K562 (cell line): Measurements from ENCODE around the gene DEPDC1B. TPM values are rescaled to one million over a fixed set of nuclear protein-coding genes. Genes with fewer than 3 reads are reported as not detected.

Experiments
- DLX4 ChIP-seq: fragments of 250-450 bp; sonication (Bioruptor Pico); IDR thresholded peaks from 2 replicates; pipeline ENCODE4 v1.6.1; 2021; ENCODE audit warnings: mild to moderate bottlenecking
- EWSR1 ChIP-seq: fragments of 450-650 bp; IDR thresholded peaks from 2 replicates; pipeline ENCODE4 v1.6.1; 2018; ENCODE audit warnings: borderline replicate concordance, mild to moderate bottlenecking, low read depth, moderate library complexity; ENCODE audit not compliant: partially characterized antibody
- GTF2A2 ChIP-seq: IDR thresholded peaks from 2 replicates; pipeline ENCODE4 v1.6.1; 2016; ENCODE audit warnings: mild to moderate bottlenecking, missing genetic modification characterization, missing compliant biosample characterization
- LEF1 ChIP-seq: fragments of 450-650 bp; IDR thresholded peaks from 2 replicates; pipeline ENCODE4 v1.6.1; 2016; ENCODE audit warnings: mild to moderate bottlenecking
- MGA ChIP-seq: fragments of 450-650 bp; IDR thresholded peaks from 2 replicates; pipeline ENCODE4 v1.6.1; 2016; ENCODE audit warnings: mild to moderate bottlenecking, moderate library complexity
- NR2C2 ChIP-seq, 2 experiments: fragments of 200-800 bp in 1 of 2; sonication (Bioruptor generic) in 1 of 2; sonication (generic) in 1 of 2; formaldehyde crosslinking in 1 of 2; IDR thresholded peaks; 2 replicates each; pipeline versions ENCODE4 v1.6.1 to v1.8.0; 2016 to 2022; ENCODE audit warnings: mild to moderate bottlenecking in 1 of 2, missing compliant biosample characterization in 1 of 2, missing genetic modification characterization in 1 of 2, missing genetic modification reagents in 1 of 2
- NUFIP1 ChIP-seq: fragments of 450-650 bp; IDR thresholded peaks from 2 replicates; pipeline ENCODE4 v1.6.1; 2018; ENCODE audit not compliant: partially characterized antibody
- TEAD2 ChIP-seq: fragments of 450-650 bp; IDR thresholded peaks from 2 replicates; pipeline ENCODE4 v1.6.1; 2016; ENCODE audit warnings: missing genetic modification characterization, control low read depth, missing compliant biosample characterization
- ZNF134 ChIP-seq: fragments of 250-450 bp; sonication (Bioruptor Pico); conservative IDR thresholded peaks from 2 replicates; pipeline ENCODE4 v1.4.0; 2020
- ZNF77 ChIP-seq: fragments of 250-450 bp; sonication (Bioruptor Pico); IDR thresholded peaks from 2 replicates; pipeline ENCODE4 v1.5.0; 2020
- polyA plus RNA-seq, 8 experiments: library from polyadenylated mRNA; depleted of rRNA in 4 of 8; stranded (reverse) in 5 of 8; unstranded in 3 of 8; fragments of >200 nt; fragmentation: Nextera tagmentation in 2 of 8; fragmentation: Illumina TruSeq in 1 of 8; extraction: Ambion mirVana in 2 of 8; extraction: Trizol in 1 of 8; gene quantifications; 2 replicates each; pipeline versions ENCODE4 v1.2.1 to v1.2.3, GENCODE V29; 2011 to 2014; ENCODE audit warnings: inconsistent platforms in 1 of 8, missing spikeins in 1 of 8
- total RNA-seq, 7 experiments: library from RNA; depleted of rRNA in 6 of 7; stranded (reverse); fragments of >200 nt in 6 of 7; fragmentation: Illumina TruSeq in 2 of 7; extraction: Trizol in 2 of 7; gene quantifications; 2 replicates each; pipeline versions ENCODE4 v1.2.1 to v1.2.3, GENCODE V29; 2011 to 2021; ENCODE audit warnings: low replicate concordance in 1 of 7
- TF ChIP-seq, protein P1 (sequence below): fragments of 450-650 bp; IDR thresholded peaks from 2 replicates; pipeline ENCODE4 v1.6.1; 2017; ENCODE audit warnings: antibody characterized with exemption, mild to moderate bottlenecking

DEPDC1B gene
- total and polyA plus RNA-seq, 9 of the 15 experiments (the other 6 are each of a cell fraction or from before 2014, with no cell fraction given) = 36.0 to 67.2 (median 44.5) TPM

- TF ChIP-seq MGA (no peak), NUFIP1 (no peak), GTF2A2 (no peak), ZNF134 (CRISPR knock-in tag) (no peak), NR2C2 (CRISPR knock-in tag; IDR thresholded peaks at IDR 0.05) (no peak), NR2C2 (tag; IDR thresholded peaks at IDR 0.05) (no peak), ZNF77 (CRISPR knock-in tag) (no peak), TEAD2 (tag) (no peak), LEF1 (no peak), DLX4 (no peak), EWSR1 (no peak)
- TF ChIP-seq, protein P1, sequence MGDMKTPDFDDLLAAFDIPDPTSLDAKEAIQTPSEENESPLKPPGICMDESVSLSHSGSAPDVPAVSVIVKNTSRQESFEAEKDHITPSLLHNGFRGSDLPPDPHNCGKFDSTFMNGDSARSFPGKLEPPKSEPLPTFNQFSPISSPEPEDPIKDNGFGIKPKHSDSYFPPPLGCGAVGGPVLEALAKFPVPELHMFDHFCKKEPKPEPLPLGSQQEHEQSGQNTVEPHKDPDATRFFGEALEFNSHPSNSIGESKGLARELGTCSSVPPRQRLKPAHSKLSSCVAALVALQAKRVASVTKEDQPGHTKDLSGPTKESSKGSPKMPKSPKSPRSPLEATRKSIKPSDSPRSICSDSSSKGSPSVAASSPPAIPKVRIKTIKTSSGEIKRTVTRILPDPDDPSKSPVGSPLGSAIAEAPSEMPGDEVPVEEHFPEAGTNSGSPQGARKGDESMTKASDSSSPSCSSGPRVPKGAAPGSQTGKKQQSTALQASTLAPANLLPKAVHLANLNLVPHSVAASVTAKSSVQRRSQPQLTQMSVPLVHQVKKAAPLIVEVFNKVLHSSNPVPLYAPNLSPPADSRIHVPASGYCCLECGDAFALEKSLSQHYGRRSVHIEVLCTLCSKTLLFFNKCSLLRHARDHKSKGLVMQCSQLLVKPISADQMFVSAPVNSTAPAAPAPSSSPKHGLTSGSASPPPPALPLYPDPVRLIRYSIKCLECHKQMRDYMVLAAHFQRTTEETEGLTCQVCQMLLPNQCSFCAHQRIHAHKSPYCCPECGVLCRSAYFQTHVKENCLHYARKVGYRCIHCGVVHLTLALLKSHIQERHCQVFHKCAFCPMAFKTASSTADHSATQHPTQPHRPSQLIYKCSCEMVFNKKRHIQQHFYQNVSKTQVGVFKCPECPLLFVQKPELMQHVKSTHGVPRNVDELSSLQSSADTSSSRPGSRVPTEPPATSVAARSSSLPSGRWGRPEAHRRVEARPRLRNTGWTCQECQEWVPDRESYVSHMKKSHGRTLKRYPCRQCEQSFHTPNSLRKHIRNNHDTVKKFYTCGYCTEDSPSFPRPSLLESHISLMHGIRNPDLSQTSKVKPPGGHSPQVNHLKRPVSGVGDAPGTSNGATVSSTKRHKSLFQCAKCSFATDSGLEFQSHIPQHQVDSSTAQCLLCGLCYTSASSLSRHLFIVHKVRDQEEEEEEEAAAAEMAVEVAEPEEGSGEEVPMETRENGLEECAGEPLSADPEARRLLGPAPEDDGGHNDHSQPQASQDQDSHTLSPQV = no peak
Observed at GRCh38 chr5:60648175-60648574, 51.8 kb downstream of the DEPDC1B start (continued).
